ENCODE results near the gene PCDHGA10.

DNA sequence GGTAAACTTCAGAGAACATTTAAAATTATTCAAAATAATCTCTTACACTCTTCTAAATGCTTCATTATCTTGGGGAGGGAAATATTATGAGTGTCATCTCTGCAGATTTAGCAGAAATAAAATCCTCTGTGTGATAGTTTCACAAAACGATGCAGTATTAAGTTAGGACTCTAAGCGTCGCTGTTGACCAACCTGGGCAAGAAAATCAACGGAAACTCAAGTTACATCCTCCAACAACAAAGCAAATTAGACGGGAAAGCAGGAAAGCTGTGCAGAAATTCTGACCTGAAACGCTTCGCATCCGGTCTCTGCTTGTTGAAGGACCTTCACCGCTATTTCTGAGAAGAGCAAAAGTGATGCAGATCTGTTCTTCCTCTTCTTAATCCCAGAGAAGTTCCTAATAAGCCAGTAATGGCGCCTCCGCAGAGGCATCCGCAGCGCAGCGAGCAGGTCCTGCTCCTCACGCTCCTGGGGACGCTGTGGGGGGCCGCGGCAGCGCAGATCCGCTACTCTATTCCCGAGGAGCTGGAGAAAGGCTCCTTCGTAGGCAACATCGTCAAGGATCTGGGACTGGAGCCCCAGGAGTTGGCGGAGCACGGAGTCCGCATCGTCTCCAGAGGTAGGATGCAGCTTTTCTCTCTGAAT lies 39.0 kb upstream of the PCDHGA10 start, which contains the start of gene PCDHGA6:
- no peak for TF ChIP-seq POLR2AphosphoS5 (IDR thresholded peaks at IDR 0.05; ENCODE audit: low read depth, low read length)
- TF ChIP-seq SIN3A (IDR thresholded peaks at IDR 0.05; ENCODE audit: borderline replicate concordance, insufficient read depth, low read depth, low read length), result no peak
- TF ChIP-seq, protein P1, sequence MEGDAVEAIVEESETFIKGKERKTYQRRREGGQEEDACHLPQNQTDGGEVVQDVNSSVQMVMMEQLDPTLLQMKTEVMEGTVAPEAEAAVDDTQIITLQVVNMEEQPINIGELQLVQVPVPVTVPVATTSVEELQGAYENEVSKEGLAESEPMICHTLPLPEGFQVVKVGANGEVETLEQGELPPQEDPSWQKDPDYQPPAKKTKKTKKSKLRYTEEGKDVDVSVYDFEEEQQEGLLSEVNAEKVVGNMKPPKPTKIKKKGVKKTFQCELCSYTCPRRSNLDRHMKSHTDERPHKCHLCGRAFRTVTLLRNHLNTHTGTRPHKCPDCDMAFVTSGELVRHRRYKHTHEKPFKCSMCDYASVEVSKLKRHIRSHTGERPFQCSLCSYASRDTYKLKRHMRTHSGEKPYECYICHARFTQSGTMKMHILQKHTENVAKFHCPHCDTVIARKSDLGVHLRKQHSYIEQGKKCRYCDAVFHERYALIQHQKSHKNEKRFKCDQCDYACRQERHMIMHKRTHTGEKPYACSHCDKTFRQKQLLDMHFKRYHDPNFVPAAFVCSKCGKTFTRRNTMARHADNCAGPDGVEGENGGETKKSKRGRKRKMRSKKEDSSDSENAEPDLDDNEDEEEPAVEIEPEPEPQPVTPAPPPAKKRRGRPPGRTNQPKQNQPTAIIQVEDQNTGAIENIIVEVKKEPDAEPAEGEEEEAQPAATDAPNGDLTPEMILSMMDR (IDR thresholded peaks at IDR 0.05), result no peak
